ENCODE results near the gene PCSK9.

PCSK9 gene

GRCh38 chr1:55039342-55040082 lies at the start of gene PCSK9:
TSS of gene PCSK9 (plus strand) at chr1:55039548. CDS start at chr1:55039838, 290 bp downstream.
- DNase-seq = no peak

- no peak for DNase-seq
Measured at GRCh38 chr1:54989968-54990810, 49.2 kb upstream of the PCSK9 start.

- no peak for DNase-seq
Measured at GRCh38 chr1:54990916-54991315, 48.4 kb upstream of the PCSK9 start.

GRCh38 chr1:54991939-54992338 lies 47.4 kb upstream of the PCSK9 start:
- no peak for DNase-seq

GRCh38 chr1:54993140-54993539 lies 46.2 kb upstream of the PCSK9 start:
- DNase-seq = no peak

- no peak for DNase-seq
Measured at GRCh38 chr1:54994355-54994990, 44.9 kb upstream of the PCSK9 start.

GRCh38 chr1:54995013-54995760 lies 44.2 kb upstream of the PCSK9 start:
- peak; percentile 21 for DNase-seq

GRCh38 chr1:54995835-54996234 lies 43.5 kb upstream of the PCSK9 start:
- DNase-seq = no peak

- DNase-seq = peak; percentile 70
Measured at GRCh38 chr1:54996359-54996868, 42.9 kb upstream of the PCSK9 start.

- DNase-seq = no peak
Measured at GRCh38 chr1:54996869-54997710, 42.3 kb upstream of the PCSK9 start.

GRCh38 chr1:54997711-54997986 lies 41.7 kb upstream of the PCSK9 start:
- DNase-seq = no peak

GRCh38 chr1:54998100-54998499 lies 41.2 kb upstream of the PCSK9 start:
- no peak for DNase-seq

- no peak for DNase-seq
Measured at GRCh38 chr1:54998677-54999076, 40.7 kb upstream of the PCSK9 start, which contains the start of gene BSND. TSS of gene BSND (plus strand) at chr1:54998933. CDS start at chr1:54999187, 254 bp downstream.

GRCh38 chr1:55000110-55001085 lies 39.0 kb upstream of the PCSK9 start:
- no peak for DNase-seq

- DNase-seq = no peak
Measured at GRCh38 chr1:55001311-55001710, 38.0 kb upstream of the PCSK9 start.

- DNase-seq = no peak
Measured at GRCh38 chr1:55002686-55003085, 36.7 kb upstream of the PCSK9 start.

- no peak for DNase-seq
Measured at GRCh38 chr1:55005351-55006140, 33.8 kb upstream of the PCSK9 start.

GRCh38 chr1:55006931-55007330 lies 32.4 kb upstream of the PCSK9 start:
- no peak for DNase-seq

- DNase-seq = no peak
Measured at GRCh38 chr1:55007625-55008024, 31.7 kb upstream of the PCSK9 start.

Data from NCI-H345 (cell line).